ENCODE data around the gene BAIAP3.

The BAIAP3 gene

DNA sequence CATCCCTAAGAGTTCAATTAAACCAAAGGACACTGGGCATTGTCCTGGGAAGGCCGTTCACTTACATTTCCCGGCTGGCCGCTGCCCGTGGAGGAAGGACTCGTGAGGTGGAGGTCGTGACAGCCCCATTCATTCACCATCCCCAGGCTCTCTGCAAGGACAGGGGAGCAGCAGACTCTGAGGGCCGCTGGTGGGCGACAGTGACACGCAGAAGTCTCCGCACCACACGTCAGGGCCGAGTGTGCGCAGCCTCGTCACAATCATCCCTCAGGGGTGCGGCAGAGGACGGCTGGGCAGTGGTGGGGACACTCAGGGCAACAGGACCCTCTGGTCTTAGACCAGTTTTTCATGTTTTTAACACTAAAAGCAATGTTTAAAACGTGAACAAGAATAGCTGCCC lies 59.4 kb downstream of the BAIAP3 start:
- in situ Hi-C loops (cut with MboI; ENCODE audit: low pct_unique_long_range_greater_than_20kb, low sequenced_read_pairs, unreplicated experiment), result no loop called here
- no peak for DNase-seq (ENCODE audit: low spot score)
- TF ChIP-seq CTCF (IDR thresholded peaks at IDR 0.05; ENCODE audit: extremely low read depth, insufficient read depth, missing control alignments), result no peak

- TF ChIP-seq CTCF (IDR thresholded peaks at IDR 0.05; ENCODE audit: extremely low read depth, insufficient read depth, missing control alignments), result no peak
- in situ Hi-C loops (cut with MboI; ENCODE audit: low pct_unique_long_range_greater_than_20kb, low sequenced_read_pairs, unreplicated experiment), result no loop called here
- no peak for DNase-seq (ENCODE audit: low spot score)
These were observed 60.2 kb downstream of the BAIAP3 start for GRCh38 chr16:1393613-1394176.

DNA sequence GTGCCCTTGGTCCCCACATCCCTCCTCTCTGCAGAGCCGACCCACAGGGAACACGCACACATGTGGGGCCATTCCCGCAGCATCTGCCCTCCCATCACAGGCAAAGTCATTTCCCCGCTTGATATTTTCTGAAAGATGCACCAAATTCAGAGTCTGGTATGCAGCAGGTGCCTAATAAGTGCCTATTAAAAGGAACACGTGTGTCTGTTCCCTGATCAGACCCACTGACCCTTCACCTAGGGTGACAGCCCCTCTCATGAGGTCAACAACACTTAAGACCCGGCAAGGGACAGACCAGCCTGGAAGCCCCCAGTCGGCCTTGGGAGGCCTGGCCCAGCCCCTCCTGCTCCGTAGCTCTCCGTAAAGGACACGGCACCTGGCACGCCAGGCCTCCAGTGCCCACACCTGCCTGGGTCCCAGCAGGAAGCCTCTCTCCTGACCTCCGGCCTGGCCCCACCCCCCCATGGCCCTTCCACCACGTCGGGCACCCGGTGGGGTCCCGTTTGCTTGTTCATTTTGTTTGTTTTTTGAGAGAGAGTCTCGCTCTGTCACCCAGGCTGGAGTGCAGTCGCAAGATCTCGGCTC lies 61.0 kb downstream of the BAIAP3 start:
- no peak for TF ChIP-seq CTCF (IDR thresholded peaks at IDR 0.05; ENCODE audit: extremely low read depth, insufficient read depth, missing control alignments)
- in situ Hi-C loops (cut with MboI; ENCODE audit: low pct_unique_long_range_greater_than_20kb, low sequenced_read_pairs, unreplicated experiment), result no loop called here
- no peak for DNase-seq (ENCODE audit: low spot score)

DNA sequence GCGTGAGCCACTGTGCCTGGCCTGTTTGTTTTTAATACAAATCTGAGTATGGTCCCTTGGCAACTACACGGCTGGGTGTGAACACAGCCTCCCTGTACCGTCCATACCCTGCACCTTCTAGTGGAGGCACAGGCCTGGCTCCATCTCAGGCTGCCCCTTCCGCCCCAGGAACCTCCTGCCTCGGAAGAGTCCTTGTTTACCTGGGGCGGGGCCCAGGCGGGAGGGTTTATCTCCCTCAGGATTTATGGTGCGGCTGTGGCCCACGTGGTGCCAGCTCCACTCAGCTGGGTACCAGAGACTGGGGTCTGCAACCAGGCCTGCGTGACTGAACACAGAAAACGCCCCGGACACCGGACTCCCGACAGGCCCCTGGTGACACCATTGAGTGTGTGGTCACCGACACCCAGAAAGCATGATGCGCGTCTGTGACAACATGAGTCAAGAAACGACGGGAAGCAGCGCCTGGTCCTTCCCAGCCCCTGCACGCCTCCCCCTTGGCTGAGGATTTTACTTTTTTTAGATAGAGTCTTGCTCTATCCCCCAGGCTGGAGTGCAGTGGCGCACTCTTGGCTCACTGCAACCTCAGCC lies 62.1 kb downstream of the BAIAP3 start:
- no peak for TF ChIP-seq CTCF (IDR thresholded peaks at IDR 0.05; ENCODE audit: extremely low read depth, insufficient read depth, missing control alignments)
- in situ Hi-C loops (cut with MboI; ENCODE audit: low pct_unique_long_range_greater_than_20kb, low sequenced_read_pairs, unreplicated experiment), result no loop called here
- DNase-seq (ENCODE audit: low spot score), result no peak

- in situ Hi-C loops (cut with MboI; ENCODE audit: low pct_unique_long_range_greater_than_20kb, low sequenced_read_pairs, unreplicated experiment), result no loop called here
- no peak for TF ChIP-seq CTCF (IDR thresholded peaks at IDR 0.05; ENCODE audit: extremely low read depth, insufficient read depth, missing control alignments)
- DNase-seq (ENCODE audit: low spot score), result no peak
These were observed 64.3 kb downstream of the BAIAP3 start for GRCh38 chr16:1397779-1398178.

GRCh38 chr16:1398351-1398750 lies 64.9 kb downstream of the BAIAP3 start:
- no peak for DNase-seq (ENCODE audit: low spot score)
- no peak for TF ChIP-seq CTCF (IDR thresholded peaks at IDR 0.05; ENCODE audit: extremely low read depth, insufficient read depth, missing control alignments)
- in situ Hi-C loops (cut with MboI; ENCODE audit: low pct_unique_long_range_greater_than_20kb, low sequenced_read_pairs, unreplicated experiment), result no loop called here
